H1 (cell line): Measurements from ENCODE around the gene AURKB. TPM values are rescaled to one million over a fixed set of nuclear protein-coding genes. Genes with fewer than 3 reads are reported as not detected.

ENCODE experiments used
- CTCF ChIA-PET: fragments of 300-600 bp; sonication (Branson Sonifier 250); formaldehyde crosslinking; loops from one replicate; lab custom pipeline; 2021; ENCODE audit not compliant: partially characterized antibody; lab: Charles Lee
- POLR2A ChIA-PET: fragments of 300-600 bp; sonication (Branson Sonifier 250); formaldehyde crosslinking; loops from one replicate; lab custom pipeline; 2021; ENCODE audit warnings: inconsistent platforms; ENCODE audit not compliant: partially characterized antibody; lab: Charles Lee
- DNase-seq, 2 experiments: peaks; one replicate each; pipeline versions ENCODE4 v3.0.0 to v3.0.0-alpha.2; 2010 to 2022; ENCODE audit warnings: low spot score in 2 of 2, low read depth in 1 of 2, mixed read lengths in 1 of 2
- FAIRE-seq: peaks from 2 replicates; lab custom pipeline; 2011; peaks lifted over from hg19 to GRCh38; lab: Jason Lieb, UNC
- H2AFZ ChIP-seq: 2 replicates; pipeline ENCODE4 v1.8.1; 2012; ENCODE audit warnings: low read length, inconsistent platforms
- H2AK5ac ChIP-seq: 2 replicates; pipeline ENCODE4 v1.6.1; 2013; ENCODE audit warnings: low read depth, low read length
- H2BK120ac ChIP-seq: replicated peaks from 2 replicates; pipeline ENCODE3; 2013; ENCODE audit warnings: low read depth, low read length, inconsistent platforms
- H2BK12ac ChIP-seq: 2 replicates; pipeline ENCODE4 v1.6.1; 2013; ENCODE audit warnings: low read depth, low read length
- H2BK15ac ChIP-seq: 2 replicates; pipeline ENCODE4 v1.6.1; 2013; ENCODE audit warnings: low read length
- H2BK20ac ChIP-seq: 2 replicates; pipeline ENCODE4 v1.6.1; 2013; ENCODE audit warnings: low read length
- H2BK5ac ChIP-seq: 2 replicates; pipeline ENCODE4 v1.6.1; 2013; ENCODE audit warnings: low read depth, low read length
- H3K14ac ChIP-seq: 2 replicates; pipeline ENCODE4 v1.6.1; 2013; ENCODE audit warnings: inconsistent platforms; ENCODE audit not compliant: insufficient read length
- H3K18ac ChIP-seq: 2 replicates; pipeline ENCODE4 v1.6.1; 2013; ENCODE audit warnings: low read length; ENCODE audit errors: extremely low read depth
- H3K23ac ChIP-seq: 2 replicates; pipeline ENCODE4 v1.6.1; 2013; ENCODE audit warnings: inconsistent platforms; ENCODE audit not compliant: insufficient read length
- H3K23me2 ChIP-seq: 2 replicates; pipeline ENCODE4 v1.6.1; 2013; ENCODE audit warnings: low read depth, low read length
- H3K27ac ChIP-seq: 2 replicates; pipeline ENCODE4 v1.6.1; 2011; ENCODE audit warnings: low read depth, low read length, inconsistent platforms
- H3K27me3 ChIP-seq, 4 experiments: replicated peaks in 1 of 4; 1 replicate in 1 of 4; 2 replicates in 3 of 4; pipeline versions ENCODE4 v1.6.1 to v1.8.1; 2011 to 2013; ENCODE audit warnings: low read length in 3 of 4, mild to moderate bottlenecking in 3 of 4, inconsistent platforms in 2 of 4, mixed read lengths in 2 of 4, moderate library complexity in 1 of 4; ENCODE audit not compliant: control insufficient read depth in 3 of 4, insufficient read depth in 3 of 4; ENCODE audit errors: extremely low read depth in 1 of 4
- H3K36me3 ChIP-seq, 4 experiments: 2 replicates each; pipeline versions ENCODE4 v1.6.1 to v1.8.1; 2011 to 2013; ENCODE audit warnings: mild to moderate bottlenecking in 4 of 4, low read length in 3 of 4, moderate library complexity in 2 of 4, control low read depth in 1 of 4, inconsistent platforms in 1 of 4; ENCODE audit not compliant: insufficient read depth in 4 of 4, control insufficient read depth in 2 of 4
- H3K4ac ChIP-seq: replicated peaks from 2 replicates; pipeline ENCODE3; 2013; ENCODE audit warnings: low read length, low read depth, mixed read lengths, inconsistent platforms; ENCODE audit not compliant: insufficient read length
- H3K4me1 ChIP-seq, 4 experiments: replicated peaks in 1 of 4; 1 replicate in 1 of 4; 2 replicates in 3 of 4; pipeline versions ENCODE4 v1.6.1 to v1.8.1; 2011 to 2013; ENCODE audit warnings: low read length in 3 of 4, inconsistent platforms in 2 of 4, mixed read lengths in 1 of 4; ENCODE audit not compliant: insufficient read depth in 4 of 4, control insufficient read depth in 3 of 4
- H3K4me2 ChIP-seq, 2 experiments: 2 replicates each; pipeline versions ENCODE4 v1.6.1 to v1.8.1; 2011 to 2013; ENCODE audit warnings: low read depth in 2 of 2, low read length in 2 of 2, control low read depth in 1 of 2, inconsistent platforms in 1 of 2, mild to moderate bottlenecking in 1 of 2; ENCODE audit not compliant: insufficient read depth in 1 of 2
- H3K4me3 ChIP-seq, 4 experiments: fragments of 200-600, 300-600 bp in 1 of 4; sonication (generic), shearing (Covaris generic), sonication (Bioruptor Twin) in 1 of 4; 2 replicates each; pipeline versions ENCODE4 v1.5.1 to v1.8.1; 2011 to 2016; ENCODE audit warnings: low read length in 4 of 4, low read depth in 3 of 4, control low read depth in 2 of 4, inconsistent platforms in 2 of 4, mild to moderate bottlenecking in 2 of 4, mixed read lengths in 1 of 4, moderate library complexity in 1 of 4; ENCODE audit not compliant: insufficient read depth in 2 of 4; ENCODE audit errors: extremely low read depth in 1 of 4
- H3K56ac ChIP-seq: replicated peaks from 2 replicates; pipeline ENCODE3; 2013; ENCODE audit warnings: low read depth, mild to moderate bottlenecking, mixed read lengths, low read length, inconsistent platforms; ENCODE audit not compliant: insufficient read length
- H3K79me1 ChIP-seq: 2 replicates; pipeline ENCODE4 v1.6.1; 2013; ENCODE audit warnings: low read depth, low read length, control low read depth
- H3K79me2 ChIP-seq, 2 experiments: 2 replicates each; pipeline versions ENCODE4 v1.6.1 to v1.8.1; 2012 to 2013; ENCODE audit warnings: low read length in 2 of 2, mild to moderate bottlenecking in 2 of 2, inconsistent platforms in 1 of 2; ENCODE audit not compliant: insufficient read depth in 2 of 2, control insufficient read depth in 1 of 2
- H3K9ac ChIP-seq, 4 experiments: replicated peaks in 1 of 4; 1 replicate in 1 of 4; 2 replicates in 3 of 4; pipeline versions ENCODE4 v1.6.1 to v1.8.1; 2011 to 2013; ENCODE audit warnings: low read depth in 3 of 4, low read length in 3 of 4, control low read depth in 2 of 4, mild to moderate bottlenecking in 2 of 4, moderate library complexity in 2 of 4, inconsistent platforms in 1 of 4; ENCODE audit errors: extremely low read depth in 1 of 4
- H3K9me3 ChIP-seq, 2 experiments: 2 replicates each; pipeline versions ENCODE4 v1.6.1 to v1.8.1; 2012 to 2013; ENCODE audit warnings: mild to moderate bottlenecking in 2 of 2, moderate library complexity in 2 of 2, control low read depth in 1 of 2, inconsistent platforms in 1 of 2, low read depth in 1 of 2, low read length in 1 of 2, mixed read lengths in 1 of 2; ENCODE audit not compliant: insufficient read depth in 2 of 2
- H4K20me1 ChIP-seq, 2 experiments: replicated peaks in 1 of 2; 2 replicates each; pipeline versions ENCODE3 to v1.8.1; 2011 to 2013; ENCODE audit warnings: inconsistent platforms in 2 of 2, low read length in 2 of 2, mild to moderate bottlenecking in 1 of 2; ENCODE audit not compliant: insufficient read depth in 2 of 2, control insufficient read depth in 1 of 2
- H4K5ac ChIP-seq: 2 replicates; pipeline ENCODE4 v1.6.1; 2013; ENCODE audit warnings: low read length, low read depth, mixed read lengths, inconsistent platforms; ENCODE audit not compliant: insufficient read length
- H4K8ac ChIP-seq: 2 replicates; pipeline ENCODE4 v1.8.0; 2013; ENCODE audit warnings: mild to moderate bottlenecking, moderate library complexity, low read length, inconsistent platforms; ENCODE audit not compliant: insufficient read depth; ENCODE audit errors: extremely low read depth
- H4K91ac ChIP-seq: replicated peaks from 2 replicates; pipeline ENCODE3; 2013; ENCODE audit warnings: low read length, mixed read lengths, inconsistent platforms; ENCODE audit not compliant: insufficient read length
- BRCA1 ChIP-seq: IDR thresholded peaks from 2 replicates; pipeline ENCODE4 v1.6.1; 2012; ENCODE audit warnings: low read depth, low read length, improper control_type of control experiment
- EZH2 ChIP-seq: fragments of 200-600 bp; sonication (generic); IDR thresholded peaks from 2 replicates; pipeline ENCODE4 v1.7.1; 2012; ENCODE audit warnings: low read depth, mild to moderate bottlenecking, moderate library complexity, low read length, inconsistent platforms; ENCODE audit not compliant: severe bottlenecking
- GTF2F1 ChIP-seq: IDR thresholded peaks from 2 replicates; pipeline ENCODE4 v1.6.1; 2012; ENCODE audit warnings: low read depth, low read length, improper control_type of control experiment, borderline replicate concordance
- HDAC6 ChIP-seq: IDR thresholded peaks from one replicate; pipeline ENCODE4 v1.7.1; 2012; ENCODE audit warnings: low read depth, mild to moderate bottlenecking, inconsistent platforms, low read length, moderate library complexity
- KDM4A ChIP-seq: IDR thresholded peaks from one replicate; pipeline ENCODE4 v1.7.1; 2012; ENCODE audit warnings: low read depth, mild to moderate bottlenecking, moderate library complexity, low read length, inconsistent platforms; ENCODE audit not compliant: severe bottlenecking
- SAP30 ChIP-seq: fragments of 300-600 bp; sonication (generic); IDR thresholded peaks from 2 replicates; pipeline ENCODE4 v1.7.1; 2012; ENCODE audit warnings: low read length, moderate library complexity, mild to moderate bottlenecking, inconsistent platforms; ENCODE audit not compliant: insufficient read depth, insufficient replicate concordance
- SIX5 ChIP-seq: IDR thresholded peaks from 2 replicates; pipeline ENCODE4 v1.6.1; 2011; ENCODE audit warnings: mild to moderate bottlenecking, low read depth, low read length
- SP1 ChIP-seq: IDR thresholded peaks from 2 replicates; pipeline ENCODE4 v1.6.1; 2011; ENCODE audit warnings: low read depth, low read length
- TAF1 ChIP-seq: IDR thresholded peaks from 2 replicates; pipeline ENCODE4 v1.6.1; 2011; ENCODE audit warnings: mild to moderate bottlenecking, low read depth, low read length
- WGBS, 2 experiments: shearing (Covaris generic) in 1 of 2; methylation state at CpG; one replicate each; pipeline versions ENCODE4 v1.1.6 to v1.1.7; 2013 to 2015; ENCODE audit warnings: low lambda C conversion rate in 2 of 2, mixed read lengths in 2 of 2, inconsistent platforms in 1 of 2, low coverage in 1 of 2, missing lambda C conversion rate in 1 of 2; ENCODE audit not compliant: insufficient replicate concordance in 2 of 2, insufficient coverage in 1 of 2, insufficient read length in 1 of 2; ENCODE audit errors: extremely low coverage in 1 of 2, missing lambda C conversion rate in 1 of 2; 5-methylcytosine and 5-hydroxymethylcytosine counted together
- polyA plus RNA-seq, 7 experiments: library from polyadenylated mRNA; depleted of rRNA in 3 of 7; stranded (reverse) in 5 of 7; unstranded in 2 of 7; fragments of >200 nt in 5 of 7; fragments of 200-250 nt in 2 of 7; gene quantifications; 1 replicate in 5 of 7; 2 replicates in 1 of 7; 4 replicates in 1 of 7; pipeline versions ENCODE4 v1.2.1 to v1.2.3, GENCODE V29; 2011 to 2013; ENCODE audit warnings: missing spikeins in 2 of 7, mixed read lengths in 2 of 7
- total RNA-seq: library from RNA; stranded (reverse); fragmentation: NEBNext Ultra II Directional; extraction: Animal tissue kit (Norgen Biotek cat#: 25700); gene quantifications from 2 replicates; pipeline ENCODE4 v1.2.1, GENCODE V29; 2021

Gene AURKB
- total and polyA plus RNA-seq, 2 of the 8 experiments (the other 6 are each of a cell fraction or from before 2014, with no cell fraction given), result 102 to 160 TPM

GRCh38 chr17:8248751-8249607 lies 38.6 kb upstream of the AURKB start, which contains the start of gene PFAS:
TSS of gene PFAS (plus strand) at chr17:8249289. CDS start at chr17:8253938, 4,649 bp downstream.
- peak within 1 kb of the TSS; percentile 93 for H3K4me2 ChIP-seq
- peak within 1 kb of the TSS; percentile 95 for H4K5ac ChIP-seq
- H3K14ac ChIP-seq, result peak within 1 kb of the TSS; percentile 94
- peak within 1 kb of the TSS; percentile 99 for H3K18ac ChIP-seq
- peak within 1 kb of the TSS; percentile 94 for H3K27ac ChIP-seq
- peaks cover 0 to 9% (median 3%) of the 10 kb centered on the region in 4 experiments; a peak in 4 of 8 replicates for H3K36me3 ChIP-seq
- CTCF ChIA-PET, result interaction anchor here (0.7 to 1.6 kb wide), 6 partner anchors 14 to 108 kb away, joined by 3 to 5 read pairs (median 3); partner anchors contain the start of gene SLC25A35
- peak within 1 kb of the TSS; percentile 83 for H3K56ac ChIP-seq
- H3K4me3 ChIP-seq, result peak within 1 kb of the TSS; percentile 93 to 99 (median 96)
- peak within 1 kb of the TSS; percentile 94 for H2BK12ac ChIP-seq
- H3K4me1 ChIP-seq, result peaks cover 0 to 6% (median 3%) of the 10 kb centered on the region in 4 experiments; a peak in 5 of 7 replicates
- H3K23me2 ChIP-seq, result peaks cover 18% of the 10 kb centered on the region
- no peaks in the 10 kb centered on the region for H3K27me3 ChIP-seq
- H2BK15ac ChIP-seq, result peak within 1 kb of the TSS; percentile 99
- H2BK120ac ChIP-seq, result peak within 1 kb of the TSS; percentile 73
- H3K79me1 ChIP-seq, result peaks cover 6% of the 10 kb centered on the region; the same call in 1 of the 2 replicates
- POLR2A ChIA-PET, result interaction anchor here (0.8 to 66.3 kb wide), 25 partner anchors 6 to 157 kb away, joined by 3 to 1521 read pairs (median 4); partner anchors contain the start of genes AURKB, BORCS6, CTC1 and KRABD2
- H3K23ac ChIP-seq, result peak within 1 kb of the TSS; percentile 77
- peak within 1 kb of the TSS; percentile 70; the same call in 1 of the 2 replicates for H2AK5ac ChIP-seq
- H4K20me1 ChIP-seq, result peaks cover 0 to 2% of the 10 kb centered on the region in 2 experiments
- H2BK5ac ChIP-seq, result peak within 1 kb of the TSS; percentile 99
- H3K79me2 ChIP-seq, result peaks cover 28 to 65% of the 10 kb centered on the region in 2 experiments
- no peaks in the 10 kb centered on the region for H3K9me3 ChIP-seq
- peak within 1 kb of the TSS; percentile 83 to 96 (median 95) for H3K9ac ChIP-seq
- no peak within 1 kb of the TSS for H2BK20ac ChIP-seq
- 0% methylated on average over 58 of the region's 58 CpGs; no CpG with 5 or more reads in 1 of the 2 experiments for WGBS, 2 experiments
- peak within 1 kb of the TSS; percentile 100 for H4K8ac ChIP-seq
- no peak for FAIRE-seq
- DNase-seq, result peak; percentile 77 to 99
- H3K4ac ChIP-seq, result peak within 1 kb of the TSS; percentile 96
- peak within 1 kb of the TSS; percentile 16; the same call in 1 of the 2 replicates for H2AFZ ChIP-seq
- peak within 1 kb of the TSS; percentile 59 for H4K91ac ChIP-seq
- TF ChIP-seq HDAC6 (no peak), TAF1 (peak; percentile 87), KDM4A (peak; percentile 100), SP1 (peak; percentile 74), EZH2 (no peak), SIX5 (no peak), BRCA1 (peak; percentile 33; the same call in 1 of the 2 replicates), SAP30 (peak; percentile 70), GTF2F1 (no peak)
